ENCODE data around the gene LHX2.

LHX2 gene

DNA sequence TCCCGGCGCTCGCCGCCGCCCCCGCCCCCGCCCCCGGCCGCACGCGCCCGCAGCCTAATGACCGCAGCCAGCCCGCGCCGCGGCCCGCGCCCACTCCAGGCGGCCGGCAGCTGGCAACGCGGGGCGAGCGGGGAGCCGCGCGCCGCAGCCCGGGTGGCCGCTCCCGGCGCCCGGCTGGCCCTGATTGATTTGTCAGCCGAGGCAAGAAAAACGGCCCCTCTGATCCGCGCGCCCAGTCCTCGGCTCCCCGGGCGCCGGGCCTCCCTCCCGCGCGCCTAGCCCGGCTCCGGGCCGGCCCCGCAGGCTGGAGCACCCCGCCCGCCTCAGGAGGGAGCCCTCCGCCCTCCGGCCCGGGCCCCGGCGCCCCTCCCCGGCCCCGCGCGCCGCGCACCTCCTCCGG is 11.9 kb upstream of the LHX2 start:
- Histone ChIP-seq H3K27ac (ENCODE audit: low read length) (no peak overlapping the region), H3K9me3 (replicated peaks; ENCODE audit: insufficient read depth, low read length) (no peaks in the 10 kb centered on the region), H3K4me2 (ENCODE audit: low read depth, low read length) (no peak overlapping the region), H3K79me2 (ENCODE audit: low read length) (no peaks in the 10 kb centered on the region), H3K36me3 (replicated peaks; ENCODE audit: insufficient read depth, low read length) (no peaks in the 10 kb centered on the region), H3K4me3 (ENCODE audit: low read length) (no peak overlapping the region), H2AFZ (ENCODE audit: low read length) (no peak overlapping the region), H3K9me2 (replicated peaks; ENCODE audit: insufficient read depth, low read length) (no peaks in the 10 kb centered on the region), H4K20me1 (ENCODE audit: insufficient read depth, low read length) (no peaks in the 10 kb centered on the region), H3K9ac (ENCODE audit: low read length) (no peak overlapping the region), H3K4me1 (ENCODE audit: low read length) (peaks cover 23% of the 10 kb centered on the region), H3K27me3 (replicated peaks; ENCODE audit: insufficient read depth, low read length) (peaks cover 59% of the 10 kb centered on the region), H3F3A (ENCODE audit: insufficient read depth, low read length) (peaks cover 14% of the 10 kb centered on the region)
- TF ChIP-seq EZH2 (optimal IDR thresholded peaks at IDR 0.05; ENCODE audit: low read depth, low read length) (no peak), EZH2phosphoT487 (IDR thresholded peaks at IDR 0.05; ENCODE audit: low read length) (no peak)
- TF ChIP-seq, protein P1, sequence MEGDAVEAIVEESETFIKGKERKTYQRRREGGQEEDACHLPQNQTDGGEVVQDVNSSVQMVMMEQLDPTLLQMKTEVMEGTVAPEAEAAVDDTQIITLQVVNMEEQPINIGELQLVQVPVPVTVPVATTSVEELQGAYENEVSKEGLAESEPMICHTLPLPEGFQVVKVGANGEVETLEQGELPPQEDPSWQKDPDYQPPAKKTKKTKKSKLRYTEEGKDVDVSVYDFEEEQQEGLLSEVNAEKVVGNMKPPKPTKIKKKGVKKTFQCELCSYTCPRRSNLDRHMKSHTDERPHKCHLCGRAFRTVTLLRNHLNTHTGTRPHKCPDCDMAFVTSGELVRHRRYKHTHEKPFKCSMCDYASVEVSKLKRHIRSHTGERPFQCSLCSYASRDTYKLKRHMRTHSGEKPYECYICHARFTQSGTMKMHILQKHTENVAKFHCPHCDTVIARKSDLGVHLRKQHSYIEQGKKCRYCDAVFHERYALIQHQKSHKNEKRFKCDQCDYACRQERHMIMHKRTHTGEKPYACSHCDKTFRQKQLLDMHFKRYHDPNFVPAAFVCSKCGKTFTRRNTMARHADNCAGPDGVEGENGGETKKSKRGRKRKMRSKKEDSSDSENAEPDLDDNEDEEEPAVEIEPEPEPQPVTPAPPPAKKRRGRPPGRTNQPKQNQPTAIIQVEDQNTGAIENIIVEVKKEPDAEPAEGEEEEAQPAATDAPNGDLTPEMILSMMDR (IDR thresholded peaks at IDR 0.05; ENCODE audit: low read length), result no peak
- no peak for DNase-seq

DNA sequence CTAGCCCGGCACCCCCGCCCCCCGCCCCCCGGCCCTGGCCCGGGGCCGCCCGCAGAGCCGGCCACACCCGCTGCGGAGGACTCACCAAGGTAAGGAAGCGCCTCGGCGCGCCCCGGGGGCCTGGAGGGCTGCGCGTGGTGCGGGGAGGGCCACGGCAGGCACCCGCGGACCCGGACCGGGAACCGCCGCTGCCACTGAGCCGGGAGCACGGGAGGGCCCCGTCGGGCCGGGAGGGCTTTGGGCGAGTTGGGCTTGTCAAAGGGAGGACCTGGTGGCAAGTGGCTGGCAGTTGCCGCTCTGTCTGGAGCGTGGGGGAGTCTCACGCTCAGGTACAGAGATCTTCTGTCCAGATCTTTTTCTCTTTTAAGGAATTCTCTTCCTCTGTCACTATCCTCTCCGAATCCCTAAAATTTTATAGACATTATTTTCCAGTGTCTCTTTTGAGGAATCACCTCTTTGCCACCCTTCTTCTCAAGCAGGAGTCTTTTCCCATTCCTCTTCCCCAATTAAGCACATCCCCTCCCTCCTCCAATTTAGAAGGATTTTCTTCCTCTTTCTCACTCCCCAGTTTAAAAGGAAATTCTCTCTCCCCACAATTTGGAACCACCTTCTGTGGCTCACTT is 11.3 kb upstream of the LHX2 start:
- no peak for TF ChIP-seq EZH2phosphoT487 (IDR thresholded peaks at IDR 0.05; ENCODE audit: low read length)
- TF ChIP-seq EZH2 (optimal IDR thresholded peaks at IDR 0.05; ENCODE audit: low read depth, low read length), result no peak
- TF ChIP-seq, protein P1 (IDR thresholded peaks at IDR 0.05; ENCODE audit: low read length), result no peak
- peaks cover 64% of the 10 kb centered on the region for H3K27me3 ChIP-seq (replicated peaks; ENCODE audit: insufficient read depth, low read length)
- no peaks in the 10 kb centered on the region for H3K9me3 ChIP-seq (replicated peaks; ENCODE audit: insufficient read depth, low read length)
- H2AFZ ChIP-seq (ENCODE audit: low read length), result no peak overlapping the region
- H3K27ac ChIP-seq (ENCODE audit: low read length), result no peak overlapping the region
- H3K36me3 ChIP-seq (replicated peaks; ENCODE audit: insufficient read depth, low read length), result no peaks in the 10 kb centered on the region
- no peak overlapping the region for H3K4me3 ChIP-seq (ENCODE audit: low read length)
- no peak for DNase-seq
- H3K79me2 ChIP-seq (ENCODE audit: low read length), result no peaks in the 10 kb centered on the region
- no peaks in the 10 kb centered on the region for H4K20me1 ChIP-seq (ENCODE audit: insufficient read depth, low read length)
- peaks cover 14% of the 10 kb centered on the region for H3F3A ChIP-seq (ENCODE audit: insufficient read depth, low read length)
- H3K4me2 ChIP-seq (ENCODE audit: low read depth, low read length), result no peak overlapping the region
- no peaks in the 10 kb centered on the region for H3K9me2 ChIP-seq (replicated peaks; ENCODE audit: insufficient read depth, low read length)
- H3K9ac ChIP-seq (ENCODE audit: low read length), result no peak overlapping the region
- peaks cover 23% of the 10 kb centered on the region for H3K4me1 ChIP-seq (ENCODE audit: low read length)

DNA sequence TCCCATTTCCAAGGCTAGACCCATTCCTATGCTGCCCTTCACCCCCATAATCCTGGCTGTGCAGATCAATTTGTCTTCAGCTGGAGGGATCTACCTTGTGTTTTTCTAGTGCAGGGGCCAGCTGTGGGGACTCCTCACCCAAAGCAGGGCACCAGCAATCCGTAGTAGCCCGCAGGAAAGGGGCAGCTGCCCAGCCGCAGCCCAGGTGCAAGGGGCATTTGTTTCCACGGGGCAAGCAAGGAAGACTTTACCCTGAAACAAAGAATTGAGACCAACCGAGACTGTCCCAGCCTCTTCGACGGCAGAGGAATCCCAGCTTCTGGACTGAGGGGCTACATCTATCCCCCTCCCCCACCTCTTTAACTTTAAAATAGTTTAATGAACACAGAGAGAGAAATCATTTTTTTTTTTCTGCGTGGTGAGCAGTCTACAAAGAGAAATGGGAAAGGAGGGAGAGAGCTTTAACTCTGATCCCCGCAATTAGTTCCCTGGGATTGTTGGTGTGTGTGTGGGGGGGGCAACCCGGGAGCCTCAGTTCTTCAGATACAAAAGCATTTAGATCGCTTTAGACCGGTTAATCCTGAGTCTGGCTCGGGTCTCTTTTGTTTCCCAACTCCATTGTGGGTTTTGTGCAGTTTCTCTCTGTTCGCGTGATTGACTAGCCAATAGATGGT is 10.6 kb upstream of the LHX2 start:
- peaks cover 70% of the 10 kb centered on the region for H3K27me3 ChIP-seq (replicated peaks; ENCODE audit: insufficient read depth, low read length)
- H3K9ac ChIP-seq (ENCODE audit: low read length), result no peak overlapping the region
- peaks cover 14% of the 10 kb centered on the region for H3F3A ChIP-seq (ENCODE audit: insufficient read depth, low read length)
- no peaks in the 10 kb centered on the region for H3K79me2 ChIP-seq (ENCODE audit: low read length)
- no peak overlapping the region for H2AFZ ChIP-seq (ENCODE audit: low read length)
- H3K9me2 ChIP-seq (replicated peaks; ENCODE audit: insufficient read depth, low read length), result no peaks in the 10 kb centered on the region
- no peak for TF ChIP-seq EZH2 (optimal IDR thresholded peaks at IDR 0.05; ENCODE audit: low read depth, low read length)
- no peak for TF ChIP-seq EZH2phosphoT487 (IDR thresholded peaks at IDR 0.05; ENCODE audit: low read length)
- TF ChIP-seq, protein P1 (IDR thresholded peaks at IDR 0.05; ENCODE audit: low read length), result no peak
- no peaks in the 10 kb centered on the region for H4K20me1 ChIP-seq (ENCODE audit: insufficient read depth, low read length)
- H3K27ac ChIP-seq (ENCODE audit: low read length), result no peak overlapping the region
- H3K4me3 ChIP-seq (ENCODE audit: low read length), result no peak overlapping the region
- no peak overlapping the region for H3K4me2 ChIP-seq (ENCODE audit: low read depth, low read length)
- no peaks in the 10 kb centered on the region for H3K36me3 ChIP-seq (replicated peaks; ENCODE audit: insufficient read depth, low read length)
- no peak for DNase-seq
- no peaks in the 10 kb centered on the region for H3K9me3 ChIP-seq (replicated peaks; ENCODE audit: insufficient read depth, low read length)
- H3K4me1 ChIP-seq (ENCODE audit: low read length), result peaks cover 23% of the 10 kb centered on the region
